ENCODE measurements around the gene TEX29. TPM values are rescaled to one million over a fixed set of nuclear protein-coding genes. Genes with fewer than 3 reads are reported as not detected.

Gene TEX29
- polyA plus RNA-seq, 1 of the 3 experiments (the other 2 are of a cell fraction) = 0.18 TPM

GRCh38 chr13:111318386-111318785 is 2.1 kb upstream of the TEX29 start:
- no peak overlapping the region for H3K27ac ChIP-seq (ENCODE audit: low read depth in 2 of 2, low read length in 1 of 2)
- CTCF ChIA-PET = no interaction called here
- no peak overlapping the region for H2AFZ ChIP-seq (ENCODE audit: low read depth)
- no peaks in the 10 kb centered on the region for H3K79me2 ChIP-seq (ENCODE audit: insufficient read depth)
- no peaks in the 10 kb centered on the region for H3K9me2 ChIP-seq
- POLR2A ChIA-PET = no interaction called here
- no peaks in the 10 kb centered on the region for H4K20me1 ChIP-seq (ENCODE audit: insufficient read depth)
- no peaks in the 10 kb centered on the region for H3K9me3 ChIP-seq
- DNase-seq = no peak
- peaks cover 4% of the 10 kb centered on the region; the same call in 1 of the 2 replicates for H3K27me3 ChIP-seq (ENCODE audit: insufficient read depth)
- no peaks in the 10 kb centered on the region for H3F3A ChIP-seq (replicated peaks; ENCODE audit: insufficient read depth)
- no peak overlapping the region for H3K4me3 ChIP-seq (ENCODE audit: low read depth in 2 of 2, low read length in 1 of 2)
- H3K36me3 ChIP-seq (replicated peaks in 1 of 2; ENCODE audit: control insufficient read depth in 1 of 2, insufficient read depth in 2 of 2, low read length in 1 of 2) = no peaks in the 10 kb centered on the region
- H3K9ac ChIP-seq = no peak overlapping the region
- no peaks in the 10 kb centered on the region; a peak in 1 of 4 replicates for H3K4me1 ChIP-seq (ENCODE audit: control insufficient read depth in 1 of 2, insufficient read depth in 2 of 2, low read depth in 1 of 2, low read length in 1 of 2)
- no peak overlapping the region for H3K4me2 ChIP-seq
- TF ChIP-seq TAF1 (IDR thresholded peaks at IDR 0.05; ENCODE audit: borderline replicate concordance, low read depth, low read length) (no peak), TEAD4 (IDR thresholded peaks at IDR 0.05; ENCODE audit: borderline replicate concordance, insufficient read depth) (no peak), MAX (IDR thresholded peaks at IDR 0.05; ENCODE audit: low read depth) (no peak), PBX3 (IDR thresholded peaks at IDR 0.05) (no peak), MEF2A (IDR thresholded peaks at IDR 0.05; ENCODE audit: borderline replicate concordance, low read depth) (no peak), NFIC (IDR thresholded peaks at IDR 0.05; ENCODE audit: borderline replicate concordance) (no peak), FOXJ3 (CRISPR knock-in tag; IDR thresholded peaks at IDR 0.05) (no peak), GABPA (IDR thresholded peaks at IDR 0.05; ENCODE audit: low read depth) (no peak), SIN3A (IDR thresholded peaks at IDR 0.05; ENCODE audit: borderline replicate concordance, low read depth, low read length) (no peak), REST (IDR thresholded peaks at IDR 0.05; ENCODE audit: low read depth, low read length) (no peak), CHD2 (IDR thresholded peaks at IDR 0.05; ENCODE audit: low read length, partially characterized antibody) (no peak), ELF1 (IDR thresholded peaks at IDR 0.05) (no peak), CTCF (IDR thresholded peaks at IDR 0.05) (no peak), IRF3 (IDR thresholded peaks at IDR 0.05; ENCODE audit: low read depth, low read length) (no peak)
- TF ChIP-seq, protein P1, sequence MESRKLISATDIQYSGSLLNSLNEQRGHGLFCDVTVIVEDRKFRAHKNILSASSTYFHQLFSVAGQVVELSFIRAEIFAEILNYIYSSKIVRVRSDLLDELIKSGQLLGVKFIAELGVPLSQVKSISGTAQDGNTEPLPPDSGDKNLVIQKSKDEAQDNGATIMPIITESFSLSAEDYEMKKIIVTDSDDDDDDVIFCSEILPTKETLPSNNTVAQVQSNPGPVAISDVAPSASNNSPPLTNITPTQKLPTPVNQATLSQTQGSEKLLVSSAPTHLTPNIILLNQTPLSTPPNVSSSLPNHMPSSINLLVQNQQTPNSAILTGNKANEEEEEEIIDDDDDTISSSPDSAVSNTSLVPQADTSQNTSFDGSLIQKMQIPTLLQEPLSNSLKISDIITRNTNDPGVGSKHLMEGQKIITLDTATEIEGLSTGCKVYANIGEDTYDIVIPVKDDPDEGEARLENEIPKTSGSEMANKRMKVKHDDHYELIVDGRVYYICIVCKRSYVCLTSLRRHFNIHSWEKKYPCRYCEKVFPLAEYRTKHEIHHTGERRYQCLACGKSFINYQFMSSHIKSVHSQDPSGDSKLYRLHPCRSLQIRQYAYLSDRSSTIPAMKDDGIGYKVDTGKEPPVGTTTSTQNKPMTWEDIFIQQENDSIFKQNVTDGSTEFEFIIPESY (IDR thresholded peaks at IDR 0.05; ENCODE audit: borderline replicate concordance, low read depth) = no peak
- 73% methylated on average over 11 of the region's 13 CpGs for WGBS (ENCODE audit: low lambda C conversion rate)

All from SK-N-SH (cell line).